NCI-H82 treated with DMSO at 0.1 percent for 48 hours (cell line): ENCODE measurements around the gene AKT1.

Experiments used
- DNase-seq: peaks from one replicate; lab custom pipeline; 2025; ENCODE audit not compliant: unreplicated experiment; lab: John Stamatoyannopoulos, UW

Gene AKT1

GRCh38 chr14:104773505-104774452 is 21.8 kb downstream of the AKT1 start:
- DNase-seq = no peak

GRCh38 chr14:104772707-104773504 is 22.6 kb downstream of the AKT1 start:
- no peak for DNase-seq

GRCh38 chr14:104771918-104772706 is 23.4 kb downstream of the AKT1 start:
- no peak for DNase-seq

GRCh38 chr14:104771374-104771773 is 24.2 kb downstream of the AKT1 start:
- DNase-seq = no peak

- no peak for DNase-seq
Observed at GRCh38 chr14:104770851-104771272, 24.7 kb downstream of the AKT1 start.

GRCh38 chr14:104770072-104770579 is 25.4 kb downstream of the AKT1 start:
- no peak for DNase-seq

GRCh38 chr14:104769324-104770071 is 26.1 kb downstream of the AKT1 start:
- DNase-seq = no peak

- DNase-seq = peak; percentile 23
Observed at GRCh38 chr14:104768437-104769323, 26.9 kb downstream of the AKT1 start.

GRCh38 chr14:104767634-104767918 is 28.0 kb downstream of the AKT1 start:
- DNase-seq = no peak

- DNase-seq = no peak
Observed at GRCh38 chr14:104766863-104767633, 28.5 kb downstream of the AKT1 start.

- DNase-seq = no peak
Observed at GRCh38 chr14:104766256-104766862, 29.2 kb downstream of the AKT1 start.

GRCh38 chr14:104765517-104765916 is 30.0 kb downstream of the AKT1 start:
- DNase-seq = no peak

- no peak for DNase-seq
Observed at GRCh38 chr14:104758981-104759969, 36.3 kb downstream of the AKT1 start.

GRCh38 chr14:104757681-104758392 is 37.7 kb downstream of the AKT1 start:
- DNase-seq = no peak

- DNase-seq = no peak
Observed at GRCh38 chr14:104757238-104757585, 38.3 kb downstream of the AKT1 start.

GRCh38 chr14:104756477-104757237 is 38.9 kb downstream of the AKT1 start:
- no peak for DNase-seq
